Measurements from ENCODE around the gene COPS9.

COPS9 gene

GRCh38 chr2:240161087-240161750, 25.1 kb upstream of the COPS9 start:
- no peak for TF ChIP-seq CTCF (IDR thresholded peaks at IDR 0.05)
- Mint-ChIP-seq H3K36me3 (ENCODE audit: low read depth) (no peaks in the 10 kb centered on the region), H3K4me3 (no peak overlapping the region), H3K27ac (no peak overlapping the region), H3K27me3 (ENCODE audit: low read depth, poor library complexity) (peaks cover 24% of the 10 kb centered on the region), H3K4me1 (peaks cover 5% of the 10 kb centered on the region), H3K9me3 (no peaks in the 10 kb centered on the region)
- no peak for DNase-seq

- peaks cover 20% of the 10 kb centered on the region for H3K27me3 Mint-ChIP-seq (ENCODE audit: low read depth, poor library complexity)
- no peak for DNase-seq
- no peaks in the 10 kb centered on the region for H3K9me3 Mint-ChIP-seq
- H3K36me3 Mint-ChIP-seq (ENCODE audit: low read depth): no peaks in the 10 kb centered on the region
- H3K27ac Mint-ChIP-seq: peak overlapping the region; percentile 22
- TF ChIP-seq CTCF (IDR thresholded peaks at IDR 0.05): no peak
- peaks cover 11% of the 10 kb centered on the region for H3K4me1 Mint-ChIP-seq
- no peak overlapping the region for H3K4me3 Mint-ChIP-seq
Observed at GRCh38 chr2:240160291-240161086, 24.4 kb upstream of the COPS9 start.

- no peak overlapping the region for H3K4me3 Mint-ChIP-seq
- H3K27ac Mint-ChIP-seq: no peak overlapping the region
- H3K9me3 Mint-ChIP-seq: no peaks in the 10 kb centered on the region
- no peak for DNase-seq
- no peaks in the 10 kb centered on the region for H3K36me3 Mint-ChIP-seq (ENCODE audit: low read depth)
- H3K4me1 Mint-ChIP-seq: peaks cover 11% of the 10 kb centered on the region
- H3K27me3 Mint-ChIP-seq (ENCODE audit: low read depth, poor library complexity): peaks cover 20% of the 10 kb centered on the region
- no peak for TF ChIP-seq CTCF (IDR thresholded peaks at IDR 0.05)
Observed at GRCh38 chr2:240159251-240159839, 23.2 kb upstream of the COPS9 start.

DNA sequence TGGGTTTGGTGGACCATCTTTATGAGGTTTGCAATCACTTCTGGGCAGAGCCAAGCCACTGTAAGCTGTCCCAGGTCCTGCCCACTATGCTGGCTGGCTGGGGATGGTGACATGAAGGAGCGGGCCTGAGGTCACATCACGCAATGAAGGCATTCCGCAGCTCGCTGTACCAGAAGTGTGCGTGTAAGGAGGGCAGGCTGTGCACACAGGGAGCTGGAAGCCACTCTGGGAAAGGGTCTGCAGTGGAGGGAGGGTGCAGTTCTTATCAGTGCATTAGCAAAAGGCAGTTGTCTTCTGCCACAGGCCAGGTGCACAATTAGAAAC, 21.0 kb upstream of the COPS9 start:
- Mint-ChIP-seq H3K4me1 (peaks cover 11% of the 10 kb centered on the region), H3K9me3 (peaks cover 7% of the 10 kb centered on the region), H3K27ac (no peak overlapping the region), H3K27me3 (ENCODE audit: low read depth, poor library complexity) (peaks cover 30% of the 10 kb centered on the region), H3K36me3 (ENCODE audit: low read depth) (no peaks in the 10 kb centered on the region), H3K4me3 (no peak overlapping the region)
- no peak for DNase-seq
- no peak for TF ChIP-seq CTCF (IDR thresholded peaks at IDR 0.05)

- Mint-ChIP-seq H3K36me3 (ENCODE audit: low read depth) (no peaks in the 10 kb centered on the region), H3K4me3 (no peak overlapping the region), H3K4me1 (peaks cover 11% of the 10 kb centered on the region), H3K9me3 (peaks cover 7% of the 10 kb centered on the region), H3K27ac (no peak overlapping the region), H3K27me3 (ENCODE audit: low read depth, poor library complexity) (peaks cover 31% of the 10 kb centered on the region)
- TF ChIP-seq CTCF (IDR thresholded peaks at IDR 0.05): no peak
- DNase-seq: no peak
Observed at GRCh38 chr2:240156435-240157146, 20.5 kb upstream of the COPS9 start.

Measured in nephron progenitor cell (in vitro differentiated cells).